D721Med (cell line): ENCODE data around the gene DHX34.

ENCODE experiments used
- DNase-seq: peaks from one replicate; pipeline ENCODE4 v3.0.0; 2011; ENCODE audit warnings: low spot score; ENCODE audit not compliant: insufficient read length
- FAIRE-seq: peaks from 2 replicates; lab custom pipeline; 2011; peaks lifted over from hg19 to GRCh38; lab: Jason Lieb, UNC
- CTCF ChIP-seq: IDR thresholded peaks from 2 replicates; pipeline ENCODE4 v1.5.1; 2012; ENCODE audit warnings: mild to moderate bottlenecking, control low read depth; ENCODE audit not compliant: insufficient read depth; ENCODE audit errors: missing control alignments

The DHX34 gene

GRCh38 chr19:47389150-47389556 lies 40.0 kb downstream of the DHX34 start:
- FAIRE-seq (no peak), DNase-seq (no peak)
- TF ChIP-seq CTCF, result no peak

- no peak for TF ChIP-seq CTCF
- FAIRE-seq (no peak), DNase-seq (no peak)
Observed at GRCh38 chr19:47390533-47391488, 41.7 kb downstream of the DHX34 start.

GRCh38 chr19:47391510-47392223 lies 42.6 kb downstream of the DHX34 start:
- no peak for DNase-seq
- no peak for FAIRE-seq
- TF ChIP-seq CTCF, result peak; percentile 79

GRCh38 chr19:47398707-47399597 lies 49.8 kb downstream of the DHX34 start:
- no peak for FAIRE-seq
- no peak for DNase-seq
- TF ChIP-seq CTCF, result no peak

GRCh38 chr19:47402504-47402903 lies 53.4 kb downstream of the DHX34 start:
- TF ChIP-seq CTCF, result no peak
- FAIRE-seq, result no peak

GRCh38 chr19:47404334-47405196 lies 55.5 kb downstream of the DHX34 start:
- DNase-seq, result peak; percentile 9
- TF ChIP-seq CTCF, result no peak
- no peak for FAIRE-seq

More at GRCh38 chr19:47402504-47402903, 53.4 kb downstream of the DHX34 start:
- DNase-seq, result no peak
